Measurements from ENCODE around the gene DAB2IP. TPM values are rescaled to one million over a fixed set of nuclear protein-coding genes. Genes with fewer than 3 reads are reported as not detected.

The DAB2IP gene
- total RNA-seq, 1 donor from 2014 or later: 41.7 TPM

DNA sequence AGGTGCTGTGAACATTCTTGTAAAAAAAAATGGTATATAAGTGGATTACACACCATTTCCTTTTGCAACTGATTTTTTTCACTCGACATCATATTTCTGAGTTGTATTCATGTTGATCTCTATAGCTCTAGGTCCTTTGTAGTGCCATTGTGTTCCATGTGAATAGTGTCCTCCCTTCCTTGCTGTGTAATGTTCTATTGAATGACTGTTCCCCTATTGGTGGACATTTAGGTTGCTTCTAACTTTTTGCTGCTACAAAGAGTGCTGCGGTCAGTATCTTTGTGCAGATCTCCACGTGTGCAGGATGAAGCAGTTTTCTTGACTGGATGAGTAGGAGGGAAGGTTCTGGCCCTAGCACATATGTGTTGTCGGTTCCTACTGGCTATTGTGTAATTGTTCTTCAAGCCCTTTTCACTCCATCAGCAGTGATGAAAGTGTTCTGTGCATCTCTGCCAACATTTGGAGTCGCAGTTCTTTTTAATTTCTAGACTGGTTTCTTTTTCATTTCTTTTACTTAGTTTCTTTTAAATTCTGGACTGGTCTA lies 20.2 kb downstream of the DAB2IP start:
- Histone ChIP-seq H3K4me1 (ENCODE audit: insufficient read depth, low read length) (peaks cover 10% of the 10 kb centered on the region), H3K36me3 (ENCODE audit: insufficient read depth, low read length) (no peaks in the 10 kb centered on the region), H3K9ac (ENCODE audit: low read length) (no peak overlapping the region), H3K4me3 (ENCODE audit: insufficient read depth, low read depth, low read length) (no peak overlapping the region), H3K9me3 (ENCODE audit: insufficient read depth, low read depth, low read length) (no peaks in the 10 kb centered on the region), H3K79me2 (ENCODE audit: insufficient read depth, low read length) (no peaks in the 10 kb centered on the region), H3K27ac (ENCODE audit: low read depth, low read length) (no peak overlapping the region), H3K4me2 (ENCODE audit: low read length) (no peak overlapping the region), H4K20me1 (ENCODE audit: insufficient read depth, low read length) (peaks cover 21% of the 10 kb centered on the region), H2AFZ (ENCODE audit: low read depth, low read length) (no peak overlapping the region), H3K27me3 (ENCODE audit: insufficient read depth, low read length) (no peaks in the 10 kb centered on the region)
- Mint-ChIP-seq H3K27me3 (ENCODE audit: low read depth, unreplicated experiment) (no peaks in the 10 kb centered on the region), H3K4me1 (ENCODE audit: low read depth, unreplicated experiment) (peaks cover 20% of the 10 kb centered on the region), H3K27ac (ENCODE audit: unreplicated experiment) (no peak overlapping the region), H3K36me3 (ENCODE audit: low read depth, unreplicated experiment) (peaks cover 10% of the 10 kb centered on the region), H3K9me3 (ENCODE audit: unreplicated experiment) (peaks cover 7% of the 10 kb centered on the region), H3K4me3 (ENCODE audit: unreplicated experiment) (no peak overlapping the region)
- DNase-seq (ENCODE audit: low read depth) (peak; percentile 36), FAIRE-seq (no peak)
- no peak for TF ChIP-seq EZH2 (IDR thresholded peaks at IDR 0.05; ENCODE audit: insufficient read depth, low read length)
- TF ChIP-seq, protein P1, sequence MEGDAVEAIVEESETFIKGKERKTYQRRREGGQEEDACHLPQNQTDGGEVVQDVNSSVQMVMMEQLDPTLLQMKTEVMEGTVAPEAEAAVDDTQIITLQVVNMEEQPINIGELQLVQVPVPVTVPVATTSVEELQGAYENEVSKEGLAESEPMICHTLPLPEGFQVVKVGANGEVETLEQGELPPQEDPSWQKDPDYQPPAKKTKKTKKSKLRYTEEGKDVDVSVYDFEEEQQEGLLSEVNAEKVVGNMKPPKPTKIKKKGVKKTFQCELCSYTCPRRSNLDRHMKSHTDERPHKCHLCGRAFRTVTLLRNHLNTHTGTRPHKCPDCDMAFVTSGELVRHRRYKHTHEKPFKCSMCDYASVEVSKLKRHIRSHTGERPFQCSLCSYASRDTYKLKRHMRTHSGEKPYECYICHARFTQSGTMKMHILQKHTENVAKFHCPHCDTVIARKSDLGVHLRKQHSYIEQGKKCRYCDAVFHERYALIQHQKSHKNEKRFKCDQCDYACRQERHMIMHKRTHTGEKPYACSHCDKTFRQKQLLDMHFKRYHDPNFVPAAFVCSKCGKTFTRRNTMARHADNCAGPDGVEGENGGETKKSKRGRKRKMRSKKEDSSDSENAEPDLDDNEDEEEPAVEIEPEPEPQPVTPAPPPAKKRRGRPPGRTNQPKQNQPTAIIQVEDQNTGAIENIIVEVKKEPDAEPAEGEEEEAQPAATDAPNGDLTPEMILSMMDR (IDR thresholded peaks at IDR 0.05; ENCODE audit: insufficient read depth, low read depth, low read length): no peak

DNA sequence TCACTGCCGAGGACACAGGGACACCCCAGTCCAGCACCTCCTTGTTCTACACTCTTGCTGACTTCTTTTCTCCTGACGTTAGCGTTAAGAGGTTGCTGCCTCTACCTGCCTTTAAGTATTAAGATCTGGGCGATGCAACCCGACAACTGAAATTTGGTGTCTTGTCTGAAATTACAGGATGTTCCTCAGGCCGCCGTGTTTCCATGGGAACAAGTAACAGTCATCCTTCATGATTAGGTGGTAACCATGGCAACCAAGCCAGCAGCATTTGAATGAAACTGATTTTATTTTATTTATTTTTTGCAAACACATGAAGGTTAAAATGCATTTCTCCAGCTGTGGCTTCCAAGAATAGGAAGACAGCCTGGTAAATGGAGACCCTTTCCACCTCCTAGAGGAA lies 20.8 kb downstream of the DAB2IP start:
- peaks cover 7% of the 10 kb centered on the region for H3K9me3 Mint-ChIP-seq (ENCODE audit: unreplicated experiment)
- FAIRE-seq (no peak), DNase-seq (ENCODE audit: low read depth) (no peak)
- Histone ChIP-seq H3K4me2 (ENCODE audit: low read length) (no peak overlapping the region), H3K4me3 (ENCODE audit: insufficient read depth, low read depth, low read length) (no peak overlapping the region), H3K9ac (ENCODE audit: low read length) (no peak overlapping the region), H2AFZ (ENCODE audit: low read depth, low read length) (no peak overlapping the region), H3K27me3 (ENCODE audit: insufficient read depth, low read length) (no peaks in the 10 kb centered on the region), H3K36me3 (ENCODE audit: insufficient read depth, low read length) (no peaks in the 10 kb centered on the region), H3K27ac (ENCODE audit: low read depth, low read length) (no peak overlapping the region), H4K20me1 (ENCODE audit: insufficient read depth, low read length) (peaks cover 22% of the 10 kb centered on the region), H3K79me2 (ENCODE audit: insufficient read depth, low read length) (no peaks in the 10 kb centered on the region), H3K4me1 (ENCODE audit: insufficient read depth, low read length) (peaks cover 10% of the 10 kb centered on the region), H3K9me3 (ENCODE audit: insufficient read depth, low read depth, low read length) (no peaks in the 10 kb centered on the region)
- H3K27me3 Mint-ChIP-seq (ENCODE audit: low read depth, unreplicated experiment): no peaks in the 10 kb centered on the region
- H3K36me3 Mint-ChIP-seq (ENCODE audit: low read depth, unreplicated experiment): peaks cover 10% of the 10 kb centered on the region
- H3K4me3 Mint-ChIP-seq (ENCODE audit: unreplicated experiment): no peak overlapping the region
- H3K4me1 Mint-ChIP-seq (ENCODE audit: low read depth, unreplicated experiment): peaks cover 20% of the 10 kb centered on the region
- TF ChIP-seq EZH2 (IDR thresholded peaks at IDR 0.05; ENCODE audit: insufficient read depth, low read length): no peak
- TF ChIP-seq, protein P1 (IDR thresholded peaks at IDR 0.05; ENCODE audit: insufficient read depth, low read depth, low read length): no peak
- H3K27ac Mint-ChIP-seq (ENCODE audit: unreplicated experiment): no peak overlapping the region

DNA sequence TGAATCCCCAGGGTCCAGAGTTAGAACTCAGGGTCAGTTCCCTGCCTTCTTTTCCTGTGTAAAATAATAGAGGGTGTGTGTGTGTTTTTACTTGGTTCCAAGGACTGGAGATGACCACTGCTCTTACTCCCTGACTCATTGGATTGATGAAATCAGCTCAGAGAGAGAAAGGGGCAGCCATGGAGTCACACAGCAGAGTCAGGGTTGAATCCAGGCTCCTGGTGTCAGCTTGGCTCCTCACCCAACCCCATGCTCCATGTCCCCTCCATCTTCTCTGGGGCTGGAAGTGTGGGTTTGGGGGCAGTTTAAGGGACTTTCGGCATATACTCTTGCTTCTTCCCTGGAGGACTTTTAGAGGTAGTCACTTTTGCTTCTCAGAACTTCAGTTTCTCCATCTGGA lies 21.6 kb downstream of the DAB2IP start:
- H3K9me3 Mint-ChIP-seq (ENCODE audit: unreplicated experiment): peaks cover 7% of the 10 kb centered on the region
- no peak overlapping the region for H3K27ac ChIP-seq (ENCODE audit: low read depth, low read length)
- H3K9me3 ChIP-seq (ENCODE audit: insufficient read depth, low read depth, low read length): no peaks in the 10 kb centered on the region
- no peaks in the 10 kb centered on the region for H3K79me2 ChIP-seq (ENCODE audit: insufficient read depth, low read length)
- no peak overlapping the region for H3K4me3 Mint-ChIP-seq (ENCODE audit: unreplicated experiment)
- H4K20me1 ChIP-seq (ENCODE audit: insufficient read depth, low read length): peaks cover 22% of the 10 kb centered on the region
- peaks cover 7% of the 10 kb centered on the region for H3K36me3 Mint-ChIP-seq (ENCODE audit: low read depth, unreplicated experiment)
- H3K27me3 Mint-ChIP-seq (ENCODE audit: low read depth, unreplicated experiment): no peaks in the 10 kb centered on the region
- TF ChIP-seq, protein P1 (IDR thresholded peaks at IDR 0.05; ENCODE audit: insufficient read depth, low read depth, low read length): no peak
- no peak for TF ChIP-seq EZH2 (IDR thresholded peaks at IDR 0.05; ENCODE audit: insufficient read depth, low read length)
- H3K9ac ChIP-seq (ENCODE audit: low read length): no peak overlapping the region
- DNase-seq (ENCODE audit: low read depth) (no peak), FAIRE-seq (no peak)
- H3K4me3 ChIP-seq (ENCODE audit: insufficient read depth, low read depth, low read length): no peak overlapping the region
- H3K27ac Mint-ChIP-seq (ENCODE audit: unreplicated experiment): no peak overlapping the region
- H2AFZ ChIP-seq (ENCODE audit: low read depth, low read length): no peak overlapping the region
- peaks cover 20% of the 10 kb centered on the region for H3K4me1 Mint-ChIP-seq (ENCODE audit: low read depth, unreplicated experiment)
- H3K27me3 ChIP-seq (ENCODE audit: insufficient read depth, low read length): no peaks in the 10 kb centered on the region
- H3K36me3 ChIP-seq (ENCODE audit: insufficient read depth, low read length): no peaks in the 10 kb centered on the region
- no peak overlapping the region for H3K4me2 ChIP-seq (ENCODE audit: low read length)
- peaks cover 10% of the 10 kb centered on the region for H3K4me1 ChIP-seq (ENCODE audit: insufficient read depth, low read length)
